ENCODE data around the gene TJP2.

- TF ChIP-seq CTCF (IDR thresholded peaks at IDR 0.05; ENCODE audit: low read depth, low read length), result no peak
- TF ChIP-seq EZH2phosphoT487 (IDR thresholded peaks at IDR 0.05; ENCODE audit: low read depth), result no peak
Measured at GRCh38 chr9:69139596-69139995, 34.5 kb upstream of the TJP2 start.
